GM19467 (cell line): ENCODE results near the gene FAXDC2.
A peak's percentile ranks its signal among the peaks of the same experiment; 100 is the strongest.
"Not testable (repeated sequence)": the region's sequence is repeated elsewhere in the genome, so short reads cannot be mapped to it uniquely, and the experiment has no call there.

Experiments
- ATAC-seq: cut with Tn5 transposase; IDR thresholded peaks from one replicate; pipeline ENCODE4 v1.9.1; 2021; ENCODE audit warnings: mild to moderate bottlenecking, moderate library complexity; ENCODE audit not compliant: unreplicated experiment

The FAXDC2 gene

GRCh38 chr5:154862766-154863165 lies 12.4 kb upstream of the FAXDC2 start:
- ATAC-seq, result no peak

GRCh38 chr5:154861946-154862345 lies 11.5 kb upstream of the FAXDC2 start:
- no peak for ATAC-seq

- no peak for ATAC-seq
Observed at GRCh38 chr5:154860765-154861164, 10.4 kb upstream of the FAXDC2 start.

- ATAC-seq, result no peak
Observed at GRCh38 chr5:154860123-154860522, 9.7 kb upstream of the FAXDC2 start.

- no peak for ATAC-seq
Observed at GRCh38 chr5:154858972-154859871, 8.8 kb upstream of the FAXDC2 start.

GRCh38 chr5:154858297-154858971 lies 8.0 kb upstream of the FAXDC2 start, which contains the start of gene CNOT8:
Gene CNOT8, plus strand, starts transcription at chr5:154858627. Its CDS starts 4,652 bp downstream, at chr5:154863279.
- peak; percentile 74 for ATAC-seq

- peak; percentile 50 for ATAC-seq
Observed at GRCh38 chr5:154857530-154858296, 7.3 kb upstream of the FAXDC2 start.

- no peak for ATAC-seq
Observed at GRCh38 chr5:154851351-154851750, 948 bp upstream of the FAXDC2 start.

GRCh38 chr5:154849791-154850201 lies 607 bp downstream of the FAXDC2 start:
- ATAC-seq, result no peak

- ATAC-seq, result no peak
Observed at GRCh38 chr5:154849264-154849785, 1.1 kb downstream of the FAXDC2 start.

- ATAC-seq, result no peak
Observed at GRCh38 chr5:154844809-154845208, 5.6 kb downstream of the FAXDC2 start.

GRCh38 chr5:154842689-154843530 lies 7.5 kb downstream of the FAXDC2 start:
- ATAC-seq, result no peak

GRCh38 chr5:154841273-154841661 lies 9.1 kb downstream of the FAXDC2 start:
- no peak for ATAC-seq

- ATAC-seq, result no peak
Observed at GRCh38 chr5:154840435-154841272, 9.7 kb downstream of the FAXDC2 start.

- ATAC-seq, result no peak
Observed at GRCh38 chr5:154837009-154837901, 13.1 kb downstream of the FAXDC2 start.

- no peak for ATAC-seq
Observed at GRCh38 chr5:154836225-154836624, 14.2 kb downstream of the FAXDC2 start.

GRCh38 chr5:154835701-154836052 lies 14.7 kb downstream of the FAXDC2 start:
- not testable (repeated sequence) for ATAC-seq

GRCh38 chr5:154834053-154834452 lies 16.4 kb downstream of the FAXDC2 start:
- ATAC-seq, result no peak
